SHP77 (cell line): Measurements from ENCODE around the gene AXL.
"Not testable (repeated sequence)": the region's sequence is repeated elsewhere in the genome, so short reads cannot be mapped to it uniquely, and the experiment has no call there.

Source experiments
- DNase-seq, 2 experiments: peaks; one replicate each; lab custom pipeline; 2025; lab: John Stamatoyannopoulos, UW

AXL gene

DNA sequence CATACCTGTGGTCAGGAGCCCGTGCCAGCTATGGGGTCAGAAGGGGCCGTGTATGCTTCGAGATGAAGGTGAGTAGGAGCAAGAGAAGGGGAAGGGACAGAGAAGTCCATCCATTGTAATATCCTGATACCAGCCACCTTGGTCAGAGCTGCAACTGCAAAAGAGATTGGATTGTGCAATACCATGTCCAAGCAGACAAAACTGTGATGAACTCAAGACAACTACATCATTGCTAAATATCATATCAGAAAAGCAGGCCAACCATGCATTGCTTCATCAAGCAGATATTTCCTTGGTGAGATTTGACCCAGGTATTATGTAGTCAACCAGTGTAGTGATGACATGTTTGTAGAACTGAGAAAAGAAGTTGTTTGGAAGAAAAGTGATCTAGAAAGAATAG lies 57.2 kb downstream of the AXL start:
- DNase-seq = no peak

DNA sequence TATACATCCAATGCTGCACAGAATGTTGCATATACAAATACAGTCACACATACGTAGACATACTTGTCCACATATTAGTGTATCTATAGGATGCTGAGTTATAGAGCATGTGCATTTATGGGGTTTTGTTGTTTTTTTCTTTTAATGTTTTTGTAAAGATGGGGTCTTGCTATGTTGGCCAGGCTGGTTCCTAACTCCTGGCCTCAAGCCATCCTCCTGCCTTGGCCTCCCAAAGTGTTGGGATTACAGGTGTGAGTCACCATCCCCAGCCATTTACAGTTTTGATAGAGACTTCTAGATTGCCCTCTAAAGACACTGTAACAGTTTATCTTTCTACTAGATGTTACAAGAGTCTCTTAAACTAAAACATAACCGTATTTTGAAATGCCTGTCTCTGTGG lies 59.5 kb downstream of the AXL start:
- DNase-seq = no peak

DNA sequence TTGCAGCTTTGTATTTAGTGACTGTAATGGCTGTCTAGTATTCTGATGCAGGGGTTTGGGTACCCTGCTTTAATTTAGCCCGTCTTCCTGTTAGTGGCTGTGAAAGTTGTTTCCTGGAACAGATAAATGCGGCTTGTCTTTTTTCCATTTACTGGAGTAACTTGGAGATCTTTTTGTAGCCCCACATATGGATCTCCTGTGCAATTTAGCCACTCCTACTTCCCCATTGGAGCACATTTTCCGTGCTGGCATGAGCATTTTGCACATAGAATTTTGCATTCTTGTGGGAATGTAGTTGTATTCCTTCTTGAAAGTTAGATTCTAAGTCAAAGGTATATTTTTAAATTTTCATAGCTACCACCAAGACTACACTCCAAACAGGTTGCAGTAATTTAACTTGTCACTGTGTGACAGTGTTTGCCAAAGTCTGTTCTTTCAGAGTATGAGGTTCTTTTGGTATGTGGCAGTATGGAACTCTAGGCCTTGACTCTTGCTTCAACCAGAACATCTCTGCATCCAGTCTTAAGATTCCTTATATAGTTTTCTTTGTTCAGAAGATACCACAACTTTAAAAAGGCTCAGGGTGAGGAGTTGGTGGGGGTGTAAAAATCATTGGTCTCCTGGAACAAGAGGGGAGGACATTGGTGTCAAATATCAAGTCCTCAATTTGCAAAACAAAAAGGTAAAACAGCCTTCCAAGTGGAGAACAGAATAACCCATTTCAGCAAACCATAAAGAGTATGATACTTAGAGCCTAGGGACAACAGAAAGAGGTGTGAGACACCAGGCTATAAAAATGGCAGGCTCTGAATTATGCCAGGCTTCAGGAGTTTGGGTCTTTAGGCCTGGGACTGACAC lies 69.9 kb downstream of the AXL start:
- no peak for DNase-seq

DNA sequence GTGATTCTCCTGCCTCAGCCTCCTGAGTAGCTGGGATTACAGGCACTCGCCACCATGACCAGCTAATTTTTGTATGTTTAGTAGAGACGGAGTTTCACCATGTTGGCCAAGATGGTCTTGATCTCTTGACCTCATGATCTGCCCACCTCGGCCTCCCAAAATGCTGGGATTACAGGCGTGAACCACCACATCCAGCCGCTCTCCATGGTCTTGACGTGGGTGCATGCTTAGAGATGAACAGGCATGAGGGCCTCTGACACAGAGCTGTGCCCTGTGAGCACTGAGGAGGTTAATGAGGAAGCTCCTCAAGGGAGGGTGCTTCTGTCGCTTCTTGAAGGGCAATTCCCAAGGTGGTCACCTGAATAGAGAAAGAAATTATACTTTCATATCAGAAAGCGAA lies 70.8 kb downstream of the AXL start:
- DNase-seq = not testable (repeated sequence)

DNA sequence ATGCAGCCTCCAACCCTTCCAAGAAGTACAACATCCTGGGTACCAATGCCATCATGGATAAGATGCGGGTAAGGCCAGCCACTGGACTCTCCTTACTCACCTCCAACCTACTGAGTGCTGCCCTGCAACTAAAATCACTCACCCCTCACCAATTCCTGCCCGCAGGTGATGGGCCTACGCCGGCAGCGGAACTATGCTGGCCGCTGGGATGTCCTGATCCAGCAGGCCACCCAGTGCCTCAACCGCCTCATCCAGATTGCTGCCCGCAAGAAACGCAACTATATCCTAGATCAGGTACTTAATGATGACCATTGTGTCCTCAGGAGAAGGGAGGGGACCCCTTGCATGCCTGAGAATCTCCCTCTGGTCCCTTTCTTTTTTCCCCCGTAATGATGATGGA lies 75.4 kb downstream of the AXL start:
- DNase-seq = no peak

DNA sequence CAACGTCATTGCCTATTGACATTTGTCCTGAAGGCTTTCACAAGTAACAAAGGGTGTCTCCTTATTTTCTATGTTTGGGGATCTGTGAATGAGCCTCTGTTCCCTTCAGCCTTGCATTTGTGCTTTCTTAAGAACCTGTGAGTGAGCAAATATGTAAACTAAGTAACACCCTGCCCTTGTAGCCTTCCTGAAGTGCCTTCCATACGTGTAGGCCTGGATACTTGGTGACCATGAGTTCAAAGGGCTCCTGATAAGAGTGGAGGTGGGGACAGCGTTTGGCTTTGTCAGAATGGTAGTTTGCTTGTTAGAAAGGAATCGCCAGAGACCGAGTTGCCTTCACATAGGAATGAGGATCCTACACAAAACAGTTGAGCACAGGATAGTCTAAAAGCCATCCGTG lies 76.5 kb downstream of the AXL start:
- DNase-seq = no peak

DNA sequence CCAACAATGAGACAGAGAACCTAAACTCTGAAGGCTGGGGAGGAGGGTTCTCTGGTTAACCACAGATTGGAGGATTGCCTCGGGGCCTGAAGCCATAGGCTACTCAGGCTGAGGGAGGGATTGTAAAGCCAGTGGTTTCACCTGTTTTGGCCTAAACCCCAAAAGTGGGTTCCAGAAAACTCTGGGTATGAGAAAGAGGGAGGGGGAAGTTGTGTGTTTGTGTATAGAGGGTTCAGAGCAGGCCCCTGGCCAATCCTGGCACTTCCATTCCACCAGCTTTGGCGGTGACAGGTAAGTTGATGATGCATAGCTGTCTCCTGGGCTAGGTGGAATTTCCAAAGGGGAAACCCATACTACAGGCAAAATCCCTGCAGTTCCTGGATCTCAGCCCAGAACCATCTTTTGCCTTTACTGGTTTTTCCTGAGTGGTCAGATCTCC lies 77.4 kb downstream of the AXL start:
- no peak for DNase-seq

DNA sequence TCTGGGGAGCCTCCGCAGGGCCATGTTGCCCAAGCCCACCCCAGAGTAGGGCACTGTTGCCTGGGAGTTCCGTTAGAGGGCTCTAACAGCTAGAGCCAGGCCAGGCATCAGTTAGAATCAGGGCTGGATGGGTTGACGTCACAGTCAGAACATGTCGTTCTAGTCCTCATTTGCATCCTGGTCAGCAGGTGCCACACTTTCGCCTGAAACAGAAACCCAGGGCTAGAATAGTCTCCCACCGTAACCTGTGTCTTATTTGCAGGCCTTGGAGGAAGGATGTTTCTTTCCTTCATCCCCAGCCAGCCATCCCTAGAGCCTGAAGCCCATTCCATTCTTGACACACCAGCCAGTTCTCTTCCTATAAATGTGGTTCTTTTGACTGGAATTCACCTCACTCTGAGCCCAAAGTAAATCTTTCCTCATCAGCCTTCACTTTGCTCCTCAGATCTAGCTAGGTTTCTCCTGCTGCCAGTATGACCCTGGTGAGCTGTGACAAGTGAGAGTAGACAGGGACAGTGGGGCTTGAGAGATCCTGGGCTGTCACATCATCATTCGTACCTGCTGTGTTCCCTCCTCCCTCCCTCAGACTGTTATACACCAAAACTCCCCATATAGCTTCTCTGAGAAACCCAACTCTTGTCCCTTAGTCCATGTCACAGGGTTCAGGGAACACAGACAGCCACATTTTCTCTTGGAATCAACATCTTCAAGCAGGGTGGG lies 78.8 kb downstream of the AXL start:
- DNase-seq = no peak

DNA sequence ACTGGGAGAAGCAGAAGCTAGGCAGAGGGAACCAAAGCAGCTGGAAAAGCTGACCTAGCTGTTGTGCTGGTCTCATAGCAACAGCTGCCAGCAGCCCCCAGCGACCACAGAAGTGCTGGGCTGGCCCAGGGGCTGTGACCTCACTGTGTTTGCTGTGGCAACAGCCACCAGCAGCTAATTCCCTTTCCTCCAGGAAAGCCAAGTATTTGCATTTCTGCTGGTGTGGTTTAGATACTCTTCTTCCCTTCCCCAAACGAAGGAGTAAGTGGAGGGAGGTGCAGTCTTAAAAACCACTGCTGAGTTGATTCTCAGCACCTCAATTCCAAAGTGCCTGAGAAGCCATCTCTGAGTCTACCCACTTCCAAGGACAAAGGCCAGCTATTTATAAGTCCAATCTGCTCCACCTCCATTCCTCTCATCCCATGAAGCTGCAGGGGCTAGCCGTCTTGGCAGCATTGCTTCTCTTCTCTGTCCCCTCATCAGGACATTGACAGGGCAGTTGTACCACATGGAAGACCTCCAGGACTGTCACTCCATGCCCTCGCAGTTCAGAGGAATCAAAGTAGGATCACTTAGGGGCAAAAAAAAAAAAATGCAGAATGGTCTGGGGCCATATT lies 79.4 kb downstream of the AXL start:
- DNase-seq = peak; percentile 12 to 52

DNA sequence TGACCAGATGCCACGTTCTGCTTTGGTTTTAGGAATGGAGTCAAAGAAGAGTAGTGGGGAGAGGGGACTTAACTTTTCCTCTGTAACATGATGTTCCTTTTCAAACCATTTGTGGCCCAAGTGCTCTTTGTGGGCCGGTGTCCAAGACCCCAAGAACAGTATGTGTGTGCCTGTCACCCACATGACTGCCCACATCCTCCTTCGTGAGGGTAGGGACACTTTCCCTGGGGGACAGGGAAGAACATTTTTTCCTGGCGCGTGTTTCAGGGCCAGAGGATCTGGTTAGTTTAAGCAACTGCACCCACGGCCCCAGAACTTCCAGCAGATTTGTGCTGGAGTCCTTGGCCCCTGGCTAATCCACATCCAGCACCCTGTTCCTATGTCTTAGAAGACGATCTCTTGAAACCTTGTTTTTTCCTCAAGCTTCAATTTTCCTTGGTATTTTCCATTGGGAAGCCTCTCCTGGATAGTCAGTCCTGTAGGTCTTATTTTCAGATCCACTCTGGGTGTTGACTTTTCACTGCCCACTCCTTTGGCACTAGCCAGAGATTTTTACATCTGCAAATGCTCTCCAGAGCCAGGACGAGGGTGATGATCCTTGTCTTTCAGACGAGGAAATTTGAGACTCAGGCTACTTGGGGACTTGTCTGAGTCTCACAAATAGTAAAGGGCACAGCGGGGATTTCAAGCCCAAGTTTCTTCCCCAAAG lies 80.2 kb downstream of the AXL start:
- DNase-seq = no peak

DNA sequence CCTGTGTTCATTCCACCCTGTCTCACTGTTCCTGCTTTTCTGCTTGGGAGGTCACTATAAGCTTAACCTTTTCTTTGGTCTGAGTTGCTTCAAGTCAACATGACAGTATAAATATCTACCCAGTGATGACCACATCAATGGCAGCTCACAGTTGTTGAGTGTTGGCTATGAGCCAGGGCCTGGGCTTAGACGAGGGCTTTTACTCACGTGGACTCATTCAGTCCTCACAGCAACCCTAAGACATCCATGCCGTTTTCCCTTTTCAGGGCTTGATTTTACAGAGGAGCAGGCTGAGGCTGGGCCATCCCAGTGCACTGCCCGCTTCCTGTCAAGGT lies 80.7 kb downstream of the AXL start:
- peak; percentile 31 to 40 for DNase-seq

DNA sequence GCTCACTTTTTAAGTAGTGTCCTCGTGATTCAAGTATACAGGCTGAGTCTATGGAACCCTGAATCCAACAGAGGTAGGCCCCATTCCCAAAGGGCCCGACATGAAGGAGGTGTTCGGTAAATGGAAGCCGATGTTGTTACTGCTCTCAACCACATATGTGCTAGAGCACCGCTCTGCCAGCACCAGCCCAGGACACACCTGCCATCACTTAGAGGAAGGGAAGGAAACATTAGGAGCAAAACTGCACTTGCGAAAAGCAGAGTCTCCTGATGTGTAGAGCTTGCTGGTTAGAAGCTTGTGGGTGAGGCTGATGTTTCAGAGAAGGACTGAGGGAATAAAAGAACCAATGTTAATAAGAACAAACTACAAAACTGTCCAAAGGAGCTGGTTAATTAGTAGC lies 81.5 kb downstream of the AXL start:
- no peak for DNase-seq

DNA sequence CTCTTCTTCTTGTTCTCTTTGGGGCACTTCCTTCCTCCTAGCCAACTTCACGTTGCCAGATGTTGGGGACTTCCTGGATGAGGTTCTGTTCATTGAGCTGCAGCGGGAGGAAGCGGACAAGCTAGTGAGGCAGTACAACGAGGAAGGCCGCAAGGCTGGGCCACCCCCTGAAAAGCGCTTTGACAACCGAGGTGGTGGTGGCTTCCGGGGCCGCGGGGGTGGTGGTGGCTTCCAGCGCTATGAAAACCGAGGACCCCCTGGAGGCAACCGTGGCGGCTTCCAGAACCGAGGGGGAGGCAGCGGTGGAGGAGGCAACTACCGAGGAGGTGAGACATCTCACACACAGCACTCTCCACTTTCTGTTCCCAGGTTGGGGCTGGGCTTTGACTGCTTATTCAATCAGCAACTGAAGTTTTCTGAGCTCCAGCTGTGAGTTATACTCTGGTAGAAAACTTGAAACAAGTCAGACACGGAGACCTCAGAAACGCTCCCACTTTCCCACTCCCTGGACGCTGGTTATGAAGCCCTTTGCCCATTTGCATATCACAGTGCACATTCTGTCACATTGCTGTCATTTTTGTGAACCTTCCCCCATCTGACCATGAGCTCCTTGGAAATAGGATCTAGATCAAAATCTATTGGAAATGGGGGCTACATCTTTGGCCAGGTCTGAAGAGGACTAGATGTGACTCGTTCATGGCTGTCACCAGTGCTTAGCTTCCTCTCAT lies 83.8 kb downstream of the AXL start:
- no peak for DNase-seq

DNA sequence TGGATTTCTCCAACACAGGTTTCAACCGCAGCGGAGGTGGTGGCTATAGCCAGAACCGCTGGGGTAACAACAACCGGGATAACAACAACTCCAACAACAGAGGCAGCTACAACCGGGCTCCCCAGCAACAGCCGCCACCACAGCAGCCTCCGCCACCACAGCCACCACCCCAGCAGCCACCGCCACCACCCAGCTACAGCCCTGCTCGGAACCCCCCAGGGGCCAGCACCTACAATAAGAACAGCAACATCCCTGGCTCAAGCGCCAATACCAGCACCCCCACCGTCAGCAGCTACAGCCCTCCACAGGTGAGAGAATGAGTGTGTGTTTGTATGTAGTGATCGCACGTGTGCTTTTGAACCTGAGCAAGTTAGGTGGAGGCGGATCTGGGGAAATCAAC lies 84.9 kb downstream of the AXL start:
- no peak for DNase-seq

DNA sequence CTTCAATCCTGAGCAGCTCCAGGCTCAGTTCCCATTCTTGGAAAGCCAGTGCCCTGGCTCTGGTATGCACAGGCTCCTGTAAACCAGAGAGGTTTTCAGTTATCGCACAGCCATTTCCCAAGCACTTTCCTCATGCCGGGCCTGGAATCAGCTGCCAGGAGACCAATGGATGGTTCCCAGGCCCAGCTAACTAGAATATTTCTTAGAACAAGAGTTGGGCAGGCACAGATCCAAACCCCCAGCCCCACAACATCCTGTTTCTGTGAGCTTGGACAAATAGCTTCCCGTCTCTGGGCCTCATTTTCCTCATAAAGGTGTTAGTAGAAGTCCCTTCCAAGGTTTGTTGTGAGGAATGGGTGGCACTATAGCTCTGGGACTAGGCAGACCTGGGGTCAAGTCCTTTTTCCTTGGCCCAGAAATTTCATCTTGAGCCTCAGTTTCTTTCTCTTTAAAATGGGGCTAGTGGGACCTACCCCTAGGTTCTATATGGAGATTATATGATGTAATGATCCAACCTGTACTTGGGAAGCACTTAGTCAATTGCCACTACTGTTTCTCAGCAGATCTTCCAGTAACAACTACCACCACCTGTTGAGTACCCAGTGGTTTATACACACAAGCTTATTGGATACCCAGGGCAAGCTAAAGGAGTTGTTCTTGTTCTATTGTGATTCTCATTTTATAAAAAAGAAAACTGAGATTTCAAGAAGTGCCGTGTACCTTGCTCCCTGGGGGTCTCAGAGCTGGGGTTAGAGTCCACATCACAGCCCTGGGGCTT lies 85.9 kb downstream of the AXL start:
- DNase-seq = no peak

DNA sequence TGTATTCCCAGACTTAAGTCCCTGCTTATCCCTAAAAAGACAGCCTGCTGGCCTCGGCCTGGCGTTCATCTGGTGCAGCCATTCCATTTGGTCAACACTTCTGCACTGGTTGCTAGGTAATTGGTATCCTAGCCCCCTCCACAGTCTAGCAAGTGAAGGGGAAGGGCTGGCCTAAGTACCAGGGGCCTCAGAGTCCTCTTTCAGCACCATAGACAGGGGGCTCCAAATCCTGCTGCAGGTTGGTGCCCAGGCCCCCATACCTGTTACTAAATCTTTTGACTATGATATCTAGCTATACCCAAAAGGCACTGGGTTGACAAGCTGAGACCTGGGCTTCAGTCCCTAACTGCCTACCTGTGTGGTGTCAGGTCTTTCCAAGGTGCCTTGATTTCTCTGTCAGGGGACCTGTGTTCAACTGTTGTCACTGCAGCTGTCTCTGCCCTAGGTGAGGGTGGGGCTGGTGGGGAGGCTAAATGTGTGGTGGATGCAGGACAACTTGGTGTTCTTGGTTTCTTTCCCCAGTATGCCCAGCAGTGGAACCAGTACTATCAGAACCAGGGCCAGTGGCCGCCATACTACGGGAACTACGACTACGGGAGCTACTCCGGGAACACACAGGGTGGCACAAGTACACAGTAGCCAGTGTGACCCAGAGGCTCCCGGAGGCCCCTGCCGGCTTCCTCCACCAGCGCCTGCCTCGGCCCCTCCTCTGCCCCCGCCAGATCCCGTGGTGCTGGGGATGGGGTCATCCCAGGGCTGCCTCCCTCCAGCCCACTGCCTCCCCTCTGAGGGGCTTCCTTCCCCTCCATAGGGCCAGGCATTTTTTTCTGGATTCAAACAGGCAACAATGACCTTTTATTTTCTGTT lies 87.1 kb downstream of the AXL start:
- no peak for DNase-seq

DNA sequence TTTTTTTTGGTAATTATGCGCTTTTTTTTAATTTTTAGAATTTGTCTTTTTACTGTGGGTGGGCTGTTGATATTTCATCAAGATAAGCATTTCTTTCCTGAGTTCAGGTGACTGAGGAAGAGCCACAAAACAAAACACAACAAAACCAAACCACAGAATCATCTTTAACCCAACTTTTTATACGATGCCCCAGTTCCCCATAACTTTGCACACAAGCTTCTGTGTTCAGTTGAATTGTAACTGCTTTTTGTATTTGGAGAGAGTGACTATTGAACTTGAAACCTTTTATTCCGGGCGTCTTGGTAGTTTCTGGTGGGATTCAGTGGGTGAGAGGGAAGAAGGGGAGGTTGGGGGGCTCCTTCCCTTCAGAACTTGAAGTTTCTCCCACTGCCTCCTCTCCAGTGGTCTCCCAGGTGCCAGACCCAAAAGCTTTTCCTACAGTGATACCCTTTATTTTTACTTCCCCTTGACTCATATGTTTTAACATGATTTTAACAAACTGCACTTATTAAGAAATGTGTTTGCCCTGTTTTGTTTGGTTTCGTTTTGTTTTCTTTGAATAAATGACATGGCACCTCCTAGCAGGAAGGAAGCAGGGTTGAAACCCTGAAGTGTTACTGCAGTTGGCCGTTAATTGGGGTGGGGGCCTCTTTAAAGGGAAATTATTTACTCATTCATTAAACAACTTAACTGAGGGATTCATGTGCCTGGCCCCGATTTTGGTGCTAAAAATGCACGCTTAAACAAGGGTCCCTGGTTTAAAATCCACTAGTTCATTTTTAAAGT lies 88.3 kb downstream of the AXL start:
- no peak for DNase-seq

DNA sequence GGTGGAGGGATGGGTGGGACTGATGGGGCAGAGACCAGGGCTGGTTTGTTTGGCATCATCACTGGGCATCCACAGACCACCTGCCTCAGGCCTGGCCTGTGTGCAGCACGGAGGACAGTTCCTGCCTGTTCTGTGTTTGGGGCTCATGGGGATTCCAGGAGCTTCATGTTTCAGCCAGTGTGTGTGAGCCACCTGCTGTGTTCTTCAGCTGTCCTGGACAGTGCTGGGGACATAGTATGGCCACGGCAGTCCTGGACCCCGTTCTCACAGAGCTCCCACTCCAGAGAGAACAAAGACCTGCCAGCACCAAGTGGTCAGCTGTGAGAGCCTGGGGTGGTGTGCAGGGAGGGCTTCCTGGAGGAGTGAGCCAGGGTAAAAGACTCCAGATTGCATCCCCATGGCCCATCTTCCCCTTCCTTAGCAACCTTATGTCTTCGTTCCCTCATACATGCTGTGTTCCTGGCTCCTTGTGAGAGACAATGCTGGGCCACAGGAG lies 89.0 kb downstream of the AXL start:
- no peak for DNase-seq
